Psoas muscle (tissue), 8 donors: ENCODE measurements around the gene SLC16A7. TPM values are rescaled to one million over a fixed set of nuclear protein-coding genes. Genes with fewer than 3 reads are reported as not detected.

Source experiments
- ATAC-seq, 4 donors: fragments of 200-7000 bp; cut with Tn5 transposase; one replicate each; pipeline ENCODE4 v1.9.1; 2020; ENCODE audit warnings: moderate library complexity in 3 of 4, mild to moderate bottlenecking in 2 of 4
- DNase-seq, 2 donors: peaks; one replicate each; pipeline ENCODE4 v3.0.0-alpha.2; 2020
- H3K27ac ChIP-seq: fragments of 200-600 bp; one replicate; pipeline ENCODE4 v1.8.0; 2022
- H3K27me3 ChIP-seq, 3 donors: fragments of 200-600 bp in 1 of 3; one replicate each; pipeline versions ENCODE4 v1.6.1 to v1.8.0; 2013 to 2022; ENCODE audit warnings: low read length in 2 of 3, mild to moderate bottlenecking in 2 of 3, moderate library complexity in 1 of 3; ENCODE audit not compliant: insufficient read depth in 3 of 3
- H3K36me3 ChIP-seq, 2 donors: fragments of 200-600 bp in 1 of 2; one replicate each; pipeline versions ENCODE4 v1.6.1 to v1.8.0; 2013 to 2022; ENCODE audit warnings: low read depth in 1 of 2, mild to moderate bottlenecking in 1 of 2, moderate library complexity in 1 of 2; ENCODE audit not compliant: insufficient read depth in 1 of 2
- H3K4me1 ChIP-seq: fragments of 200-600 bp; one replicate; pipeline ENCODE4 v1.8.0; 2022
- H3K4me3 ChIP-seq: fragments of 200-600 bp; one replicate; pipeline ENCODE4 v1.8.0; 2022; ENCODE audit warnings: mild to moderate bottlenecking
- H3K9me3 ChIP-seq: fragments of 200-600 bp; one replicate; pipeline ENCODE4 v1.8.0; 2022
- WGBS, 3 donors: extraction: QIAGEN DNeasy Blood & Tissue Kit; methylation state at CpG; one replicate each; pipeline versions ENCODE4 v1.1.6 to v1.1.7; 2013; 5-methylcytosine and 5-hydroxymethylcytosine counted together
- intact Hi-C, 2 donors: fragments of 100-400 bp; cut with DNase I; formaldehyde crosslinking; loops; one replicate each; pipeline versions ENCODE4 v1.11.0 to v1.14.2; 2022
- polyA plus RNA-seq, 3 donors: library from polyadenylated mRNA; stranded (reverse); fragments of 200-250 nt; gene quantifications; one replicate each; pipeline ENCODE4 v1.2.3, GENCODE V29; 2013
- total RNA-seq, 4 donors: library from RNA; stranded (reverse); fragmentation: NEBNext Ultra II Directional in 2 of 4; extraction: Animal tissue kit (Norgen Biotek cat#: 25700) in 2 of 4; gene quantifications; one replicate each; pipeline versions ENCODE4 v1.2.1 to v1.2.4, GENCODE V29; 2021 to 2023
- TF ChIP-seq, protein P1 (sequence below): fragments of 200-600 bp; IDR thresholded peaks from one replicate; pipeline ENCODE4 v1.8.0; 2022; ENCODE audit warnings: antibody characterized with exemption
- donor health status: healthy with polysubstance abuse.
- donor health status: DM: no; HTN: no; CAD: no; lungs with moderate emphysema.
- donor health status: Bipolar disorder and iron deficiency.
- donor health status: healthy.
- donor health status: DM: yes; HTN: yes; CAD: no.
- donor health status: DM: no; HTN: no; CAD: no.
- donor health status: DM: no; HTN: no; CAD: no.
- donor health status: DM: yes; HTN: yes; CAD: no.

SLC16A7 gene
- total and polyA plus RNA-seq, 7 donors, result 0.49 to 27.4 (median 5.0) TPM

DNA sequence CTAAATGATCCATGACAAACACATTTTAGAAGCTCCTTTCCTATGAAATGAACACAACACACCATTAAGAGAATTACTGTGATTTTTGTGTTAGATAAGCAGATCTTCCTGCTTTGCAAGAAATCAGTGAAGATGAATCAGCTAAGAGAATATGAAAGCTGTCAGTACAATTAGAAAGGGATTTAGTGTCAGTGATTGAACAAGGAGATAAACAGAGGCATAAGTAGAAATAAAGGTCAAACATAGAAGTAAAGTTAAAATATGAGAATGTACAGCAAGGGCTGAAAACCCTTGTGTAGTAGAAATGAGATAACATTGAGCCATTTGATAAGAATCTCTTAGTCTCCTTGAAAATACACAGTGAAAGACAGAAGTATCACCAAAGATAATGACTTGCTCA is 21.4 kb upstream of the SLC16A7 start:
- intact Hi-C loops, result no loop called here
- DNase-seq, result no peak
- ATAC-seq, result no peak
- no peaks in the 10 kb centered on the region for H3K9me3 ChIP-seq
- H3K27ac ChIP-seq, result no peak overlapping the region
- H3K36me3 ChIP-seq, result no peaks in the 10 kb centered on the region
- no peaks in the 10 kb centered on the region for H3K4me1 ChIP-seq
- H3K27me3 ChIP-seq, result no peaks in the 10 kb centered on the region
- TF ChIP-seq, protein P1, sequence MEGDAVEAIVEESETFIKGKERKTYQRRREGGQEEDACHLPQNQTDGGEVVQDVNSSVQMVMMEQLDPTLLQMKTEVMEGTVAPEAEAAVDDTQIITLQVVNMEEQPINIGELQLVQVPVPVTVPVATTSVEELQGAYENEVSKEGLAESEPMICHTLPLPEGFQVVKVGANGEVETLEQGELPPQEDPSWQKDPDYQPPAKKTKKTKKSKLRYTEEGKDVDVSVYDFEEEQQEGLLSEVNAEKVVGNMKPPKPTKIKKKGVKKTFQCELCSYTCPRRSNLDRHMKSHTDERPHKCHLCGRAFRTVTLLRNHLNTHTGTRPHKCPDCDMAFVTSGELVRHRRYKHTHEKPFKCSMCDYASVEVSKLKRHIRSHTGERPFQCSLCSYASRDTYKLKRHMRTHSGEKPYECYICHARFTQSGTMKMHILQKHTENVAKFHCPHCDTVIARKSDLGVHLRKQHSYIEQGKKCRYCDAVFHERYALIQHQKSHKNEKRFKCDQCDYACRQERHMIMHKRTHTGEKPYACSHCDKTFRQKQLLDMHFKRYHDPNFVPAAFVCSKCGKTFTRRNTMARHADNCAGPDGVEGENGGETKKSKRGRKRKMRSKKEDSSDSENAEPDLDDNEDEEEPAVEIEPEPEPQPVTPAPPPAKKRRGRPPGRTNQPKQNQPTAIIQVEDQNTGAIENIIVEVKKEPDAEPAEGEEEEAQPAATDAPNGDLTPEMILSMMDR, result no peak
- no peak overlapping the region for H3K4me3 ChIP-seq

DNA sequence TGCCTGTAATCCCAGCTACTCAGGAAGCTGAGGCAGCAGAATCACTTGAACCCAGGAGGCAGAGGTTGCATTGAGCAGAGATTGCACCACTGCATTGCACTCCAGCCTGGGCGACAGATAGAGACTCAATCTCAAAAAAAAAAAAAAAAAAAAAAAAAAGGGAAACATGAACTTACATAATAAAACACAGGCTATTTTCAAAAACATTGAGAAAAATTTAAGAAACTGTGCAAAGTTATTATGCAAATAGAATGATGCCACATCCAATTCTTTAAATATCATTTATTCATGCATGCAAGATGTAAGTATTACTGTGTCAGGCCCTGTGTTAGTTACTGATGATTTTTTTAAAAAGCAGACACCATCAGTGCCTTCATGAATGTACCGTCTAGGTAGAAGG is 20.0 kb upstream of the SLC16A7 start:
- Histone ChIP-seq H3K27ac (no peak overlapping the region), H3K9me3 (no peaks in the 10 kb centered on the region), H3K36me3 (no peaks in the 10 kb centered on the region), H3K4me1 (no peaks in the 10 kb centered on the region), H3K27me3 (no peaks in the 10 kb centered on the region), H3K4me3 (no peak overlapping the region)
- WGBS, 3 donors, result 90 to 97% (median 95%) methylated on average over 2 of the region's 2 CpGs
- ATAC-seq (no peak), DNase-seq (no peak)
- intact Hi-C loops, result no loop called here
- TF ChIP-seq, protein P1, result no peak

DNA sequence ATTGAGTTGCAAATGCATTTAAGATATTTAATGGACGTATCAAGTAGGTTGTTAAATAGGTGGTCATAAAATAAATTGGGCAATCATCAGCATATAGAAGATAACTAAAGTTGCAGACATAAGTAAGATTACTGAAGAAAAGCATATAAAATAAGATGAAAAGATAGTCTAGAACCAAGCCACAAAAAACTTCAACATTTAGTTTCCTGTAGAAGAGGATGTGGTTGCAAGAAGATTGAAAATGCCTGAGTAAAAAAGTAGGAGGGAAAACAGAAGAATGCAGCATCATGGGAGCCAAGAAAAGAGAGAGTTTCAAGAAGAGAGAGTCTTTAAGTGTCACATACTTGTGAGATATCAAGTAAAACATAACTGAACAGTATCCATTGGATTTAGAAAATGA is 17.6 kb upstream of the SLC16A7 start:
- 84 to 93% (median 87%) methylated on average over 1 of the region's 1 CpG for WGBS, 3 donors

DNA sequence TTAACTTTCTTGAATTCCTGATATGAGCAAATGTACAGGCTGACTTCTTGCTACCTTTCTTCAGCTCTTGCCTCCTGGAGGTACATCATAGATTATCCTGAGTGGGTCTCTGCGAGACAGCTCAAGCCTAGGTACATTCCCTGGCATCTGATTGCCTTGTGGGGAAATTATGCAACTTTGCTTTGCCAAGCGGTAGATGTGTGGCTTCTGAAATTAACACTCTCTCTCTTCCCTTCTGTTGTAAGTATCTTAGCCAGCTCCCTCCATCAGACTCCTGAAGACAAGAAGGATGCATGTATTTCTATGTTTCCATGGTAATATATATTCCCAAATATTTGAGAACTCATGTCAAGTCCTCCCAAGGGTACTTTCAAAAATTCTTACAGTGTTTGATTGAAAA is 16.2 kb upstream of the SLC16A7 start:
- TF ChIP-seq, protein P1, result no peak
- 68 to 77% (median 75%) methylated on average over 2 of the region's 2 CpGs for WGBS, 3 donors
- intact Hi-C loops, result no loop called here
- Histone ChIP-seq H3K27me3 (no peaks in the 10 kb centered on the region), H3K36me3 (no peaks in the 10 kb centered on the region), H3K27ac (no peak overlapping the region), H3K4me1 (no peaks in the 10 kb centered on the region), H3K4me3 (no peak overlapping the region), H3K9me3 (no peaks in the 10 kb centered on the region)
- ATAC-seq (no peak), DNase-seq (no peak)

More for the DNA sequence above, 17.6 kb upstream of the SLC16A7 start:
- DNase-seq (no peak), ATAC-seq (no peak)
- TF ChIP-seq, protein P1, result no peak
- intact Hi-C loops, result no loop called here
- Histone ChIP-seq H3K9me3 (no peaks in the 10 kb centered on the region), H3K4me3 (no peak overlapping the region), H3K27me3 (no peaks in the 10 kb centered on the region), H3K36me3 (no peaks in the 10 kb centered on the region), H3K27ac (no peak overlapping the region), H3K4me1 (no peaks in the 10 kb centered on the region)

DNA sequence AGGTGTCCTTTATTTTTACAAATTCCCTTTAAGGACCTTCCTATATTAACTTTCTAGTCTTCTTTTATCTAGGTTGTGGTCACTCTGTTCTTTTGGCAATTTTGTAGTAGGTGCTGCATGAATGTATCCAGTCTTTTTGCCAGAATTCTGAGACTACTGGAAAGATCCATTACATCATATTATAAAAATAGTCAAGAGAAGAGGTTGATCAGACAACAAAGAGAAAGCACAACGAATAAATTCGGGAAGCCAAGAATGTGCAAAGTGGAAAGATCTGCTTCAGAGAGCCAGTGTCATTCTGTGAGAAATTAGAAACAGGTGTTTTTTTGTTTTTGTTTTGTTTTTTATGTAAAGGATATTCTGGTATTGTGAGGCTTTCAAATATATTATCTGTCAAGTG is 15.8 kb upstream of the SLC16A7 start:
- intact Hi-C loops, result no loop called here
- ATAC-seq (no peak), DNase-seq (no peak)
- Histone ChIP-seq H3K27ac (no peak overlapping the region), H3K27me3 (no peaks in the 10 kb centered on the region), H3K9me3 (no peaks in the 10 kb centered on the region), H3K36me3 (no peaks in the 10 kb centered on the region), H3K4me1 (no peaks in the 10 kb centered on the region), H3K4me3 (no peak overlapping the region)
- TF ChIP-seq, protein P1, result no peak
- 11 to 20% (median 16%) methylated on average over 2 of the region's 2 CpGs for WGBS, 3 donors
